PC-9 (cell line): ENCODE data around the gene ERCC3. TPM values are rescaled to one million over a fixed set of nuclear protein-coding genes. Genes with fewer than 3 reads are reported as not detected.
"Not testable (repeated sequence)": the region's sequence is repeated elsewhere in the genome, so short reads cannot be mapped to it uniquely, and the experiment has no call there.

ENCODE experiments used
- BruUV-seq: library from RNA; stranded (reverse); fragments of 400-500 nt; replicated peaks from 2 replicates; lab custom pipeline; 2021; lab: Mats Ljungman, UMichigan
- CTCF ChIA-PET: fragments of 300-600 bp; sonication (Branson Sonifier 250); formaldehyde crosslinking; loops from one replicate; lab custom pipeline; 2022; ENCODE audit warnings: antibody characterized with exemption; lab: Charles Lee
- POLR2A ChIA-PET: fragments of 300-600 bp; sonication (Branson Sonifier 250); formaldehyde crosslinking; loops from one replicate; lab custom pipeline; 2022; ENCODE audit warnings: antibody characterized with exemption; ENCODE audit not compliant: unreplicated experiment; lab: Charles Lee
- DNase-seq, 2 experiments: peaks; one replicate each; pipeline versions ENCODE4 v3.0.0 to v3.0.0-alpha.2; 2015 to 2022; ENCODE audit warnings: mixed read lengths in 1 of 2
- H2AFZ ChIP-seq: fragments of 200-600 bp; sonication (generic); 2 replicates; pipeline ENCODE4 v1.8.1; 2017; ENCODE audit warnings: antibody characterized with exemption
- H3F3A ChIP-seq: fragments of 200-600 bp; sonication (generic); 2 replicates; pipeline ENCODE4 v1.8.1; 2017; ENCODE audit warnings: antibody characterized with exemption, mild to moderate bottlenecking, low read depth; ENCODE audit not compliant: insufficient read depth
- H3K27ac ChIP-seq: fragments of 200-600 bp; sonication (generic); 2 replicates; pipeline ENCODE4 v1.6.1; 2016; ENCODE audit warnings: mixed run types
- H3K27me3 ChIP-seq: fragments of 200-600 bp; sonication (generic); 2 replicates; pipeline ENCODE4 v1.6.1; 2016; ENCODE audit warnings: low read depth, mixed run types; ENCODE audit not compliant: insufficient read depth
- H3K36me3 ChIP-seq: fragments of 200-600 bp; sonication (generic); 2 replicates; pipeline ENCODE4 v1.6.1; 2016; ENCODE audit warnings: low read depth, mixed run types
- H3K4me1 ChIP-seq: fragments of 200-600 bp; sonication (generic); replicated peaks from 2 replicates; pipeline ENCODE4 v1.6.1; 2016; ENCODE audit warnings: mixed run types; ENCODE audit not compliant: insufficient read depth
- H3K4me2 ChIP-seq: fragments of 200-600 bp; sonication (generic); 2 replicates; pipeline ENCODE4 v1.6.1; 2017; ENCODE audit warnings: mixed run types
- H3K4me3 ChIP-seq: fragments of 200-600 bp; sonication (generic); 2 replicates; pipeline ENCODE4 v1.6.1; 2016; ENCODE audit warnings: mixed run types
- H3K79me2 ChIP-seq: fragments of 200-600 bp; sonication (generic); 2 replicates; pipeline ENCODE4 v1.6.1; 2017; ENCODE audit warnings: low read depth, mixed run types
- H3K9me2 ChIP-seq: fragments of 200-600 bp; sonication (generic); 2 replicates; pipeline ENCODE4 v1.8.1; 2017; ENCODE audit warnings: mild to moderate bottlenecking; ENCODE audit not compliant: insufficient read depth
- H3K9me3 ChIP-seq: fragments of 200-600 bp; sonication (generic); 2 replicates; pipeline ENCODE4 v1.8.1; 2016; ENCODE audit warnings: low read depth; ENCODE audit not compliant: insufficient read depth
- H4K20me1 ChIP-seq: fragments of 200-600 bp; sonication (generic); 2 replicates; pipeline ENCODE4 v1.8.1; 2017; ENCODE audit not compliant: insufficient read depth
- EZH2 ChIP-seq: fragments of 200-600 bp; sonication (generic); IDR thresholded peaks from 2 replicates; pipeline ENCODE4 v1.8.0; 2017; ENCODE audit warnings: antibody characterized with exemption, low read depth
- intact Hi-C: fragments of 100-400 bp; cut with micrococcal nuclease; formaldehyde crosslinking; loops from one replicate; pipeline ENCODE4 v1.10.0; 2022; ENCODE audit not compliant: unreplicated experiment
- total RNA-seq: library from RNA; stranded (reverse); gene quantifications from 2 replicates; pipeline ENCODE4 v1.2.3, GENCODE V29; 2021
- TF ChIP-seq, protein P1 (sequence below): fragments of 200-600 bp; sonication (generic); conservative IDR thresholded peaks from 2 replicates; pipeline ENCODE4 v1.6.1; 2017; ENCODE audit warnings: mixed run types, antibody characterized with exemption, mild to moderate bottlenecking, moderate library complexity

Gene ERCC3
- total RNA-seq, 1 experiment from 2014 or later: 73.2 TPM

DNA sequence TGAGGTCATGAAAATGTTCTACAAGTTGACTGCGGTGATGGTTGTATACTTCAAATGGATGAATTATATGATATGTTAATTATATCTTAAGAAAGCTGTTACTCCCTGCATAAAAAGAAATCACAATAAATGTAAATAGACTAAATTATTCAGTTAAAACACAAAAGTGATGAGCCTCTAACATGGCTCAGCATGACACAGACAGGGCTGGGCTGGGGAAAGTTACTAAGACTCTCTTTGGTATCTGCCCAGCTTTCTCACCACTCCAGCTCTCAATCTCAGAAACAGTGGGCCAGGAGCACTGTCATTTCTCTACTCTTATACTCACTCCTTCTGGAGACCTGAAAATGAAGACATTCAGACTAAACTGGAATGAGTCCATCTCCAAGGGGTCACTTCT lies 77.4 kb downstream of the ERCC3 start:
- peaks cover 34% of the 10 kb centered on the region for H3K4me1 ChIP-seq
- H3K4me3 ChIP-seq: peak overlapping the region; percentile 79
- peaks cover 6% of the 10 kb centered on the region for H3K9me3 ChIP-seq
- peaks cover 7% of the 10 kb centered on the region; the same call in 1 of the 2 replicates for H3K36me3 ChIP-seq
- no TSS peak for BruUV-seq
- peaks cover 74% of the 10 kb centered on the region for H3K79me2 ChIP-seq
- peak overlapping the region; percentile 59; the same call in 1 of the 2 replicates for H2AFZ ChIP-seq
- POLR2A ChIA-PET: no interaction called here
- TF ChIP-seq, protein P1, sequence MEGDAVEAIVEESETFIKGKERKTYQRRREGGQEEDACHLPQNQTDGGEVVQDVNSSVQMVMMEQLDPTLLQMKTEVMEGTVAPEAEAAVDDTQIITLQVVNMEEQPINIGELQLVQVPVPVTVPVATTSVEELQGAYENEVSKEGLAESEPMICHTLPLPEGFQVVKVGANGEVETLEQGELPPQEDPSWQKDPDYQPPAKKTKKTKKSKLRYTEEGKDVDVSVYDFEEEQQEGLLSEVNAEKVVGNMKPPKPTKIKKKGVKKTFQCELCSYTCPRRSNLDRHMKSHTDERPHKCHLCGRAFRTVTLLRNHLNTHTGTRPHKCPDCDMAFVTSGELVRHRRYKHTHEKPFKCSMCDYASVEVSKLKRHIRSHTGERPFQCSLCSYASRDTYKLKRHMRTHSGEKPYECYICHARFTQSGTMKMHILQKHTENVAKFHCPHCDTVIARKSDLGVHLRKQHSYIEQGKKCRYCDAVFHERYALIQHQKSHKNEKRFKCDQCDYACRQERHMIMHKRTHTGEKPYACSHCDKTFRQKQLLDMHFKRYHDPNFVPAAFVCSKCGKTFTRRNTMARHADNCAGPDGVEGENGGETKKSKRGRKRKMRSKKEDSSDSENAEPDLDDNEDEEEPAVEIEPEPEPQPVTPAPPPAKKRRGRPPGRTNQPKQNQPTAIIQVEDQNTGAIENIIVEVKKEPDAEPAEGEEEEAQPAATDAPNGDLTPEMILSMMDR: no peak
- no peak for TF ChIP-seq EZH2
- peak overlapping the region; percentile 96 for H3K4me2 ChIP-seq
- DNase-seq: no peak
- CTCF ChIA-PET: no interaction called here
- peaks cover 56% of the 10 kb centered on the region for H3F3A ChIP-seq
- H3K27ac ChIP-seq: peak overlapping the region; percentile 97
- intact Hi-C loops: loop anchor here (5.0 kb wide), 1 partner anchor 76 kb away; the partner anchor contains the start of gene ERCC3
- no peaks in the 10 kb centered on the region for H3K27me3 ChIP-seq
- no peaks in the 10 kb centered on the region for H3K9me2 ChIP-seq
- H4K20me1 ChIP-seq: no peaks in the 10 kb centered on the region

- TF ChIP-seq, protein P1: no peak
- no peak for TF ChIP-seq EZH2
- Histone ChIP-seq H3K9me2 (no peaks in the 10 kb centered on the region), H3K9me3 (peaks cover 6% of the 10 kb centered on the region), H3F3A (peaks cover 55% of the 10 kb centered on the region), H3K36me3 (peaks cover 7% of the 10 kb centered on the region; the same call in 1 of the 2 replicates), H3K27me3 (no peaks in the 10 kb centered on the region), H3K27ac (peak overlapping the region; percentile 97), H4K20me1 (no peaks in the 10 kb centered on the region), H3K79me2 (peaks cover 70% of the 10 kb centered on the region), H2AFZ (no peak overlapping the region), H3K4me2 (peak overlapping the region; percentile 96; the same call in 1 of the 2 replicates), H3K4me1 (peaks cover 29% of the 10 kb centered on the region), H3K4me3 (no peak overlapping the region; the same call in 1 of the 2 replicates)
- no TSS peak for BruUV-seq
- intact Hi-C loops: loop anchor here (5.0 kb wide), 1 partner anchor 76 kb away; the partner anchor contains the start of gene ERCC3
- CTCF ChIA-PET: no interaction called here
- no peak for DNase-seq
- POLR2A ChIA-PET: no interaction called here
Measured at GRCh38 chr2:127216095-127216494, 77.8 kb downstream of the ERCC3 start.

GRCh38 chr2:127214201-127214600 lies 79.7 kb downstream of the ERCC3 start:
- H4K20me1 ChIP-seq, BruUV-seq, H3K4me2 ChIP-seq, H3K9me3 ChIP-seq, H3K27me3 ChIP-seq, POLR2A ChIA-PET, H3K9me2 ChIP-seq, intact Hi-C loops, H3K36me3 ChIP-seq, H3K4me3 ChIP-seq, CTCF ChIA-PET, H2AFZ ChIP-seq, H3K27ac ChIP-seq: not testable (repeated sequence)
- Histone ChIP-seq H3K79me2 (peaks cover 74% of the 10 kb centered on the region), H3K4me1 (peaks cover 40% of the 10 kb centered on the region), H3F3A (peaks cover 48% of the 10 kb centered on the region)
- peak in 1 of 2 experiments; percentile 15 for DNase-seq
